ENCODE measurements around the gene PLEKHM3.

The PLEKHM3 gene

DNA sequence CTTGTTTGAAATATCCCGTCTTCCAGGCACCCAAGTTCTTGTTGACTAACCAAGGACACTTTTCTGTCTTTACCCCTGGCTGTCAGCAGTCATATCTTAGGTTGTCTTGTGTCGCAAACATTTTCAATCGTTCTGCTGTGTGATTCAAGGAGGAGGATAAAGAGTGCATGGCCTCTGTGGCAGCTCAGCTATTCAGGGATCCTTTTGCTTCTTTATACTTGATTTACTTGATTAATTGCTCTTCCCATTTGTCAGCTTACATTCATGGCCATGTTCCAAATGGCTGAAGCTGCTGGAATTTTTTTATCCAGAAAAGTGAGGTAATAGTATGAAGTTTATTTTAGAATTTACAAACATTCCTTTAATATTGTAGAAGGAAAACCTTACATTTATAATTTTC, 158.3 kb downstream of the PLEKHM3 start (continued):
- TF ChIP-seq, protein P1, sequence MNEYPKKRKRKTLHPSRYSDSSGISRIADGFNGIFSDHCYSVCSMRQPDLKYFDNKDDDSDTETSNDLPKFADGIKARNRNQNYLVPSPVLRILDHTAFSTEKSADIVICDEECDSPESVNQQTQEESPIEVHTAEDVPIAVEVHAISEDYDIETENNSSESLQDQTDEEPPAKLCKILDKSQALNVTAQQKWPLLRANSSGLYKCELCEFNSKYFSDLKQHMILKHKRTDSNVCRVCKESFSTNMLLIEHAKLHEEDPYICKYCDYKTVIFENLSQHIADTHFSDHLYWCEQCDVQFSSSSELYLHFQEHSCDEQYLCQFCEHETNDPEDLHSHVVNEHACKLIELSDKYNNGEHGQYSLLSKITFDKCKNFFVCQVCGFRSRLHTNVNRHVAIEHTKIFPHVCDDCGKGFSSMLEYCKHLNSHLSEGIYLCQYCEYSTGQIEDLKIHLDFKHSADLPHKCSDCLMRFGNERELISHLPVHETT (tag by site-specific recombination; IDR thresholded peaks at IDR 0.05) = no peak

DNA sequence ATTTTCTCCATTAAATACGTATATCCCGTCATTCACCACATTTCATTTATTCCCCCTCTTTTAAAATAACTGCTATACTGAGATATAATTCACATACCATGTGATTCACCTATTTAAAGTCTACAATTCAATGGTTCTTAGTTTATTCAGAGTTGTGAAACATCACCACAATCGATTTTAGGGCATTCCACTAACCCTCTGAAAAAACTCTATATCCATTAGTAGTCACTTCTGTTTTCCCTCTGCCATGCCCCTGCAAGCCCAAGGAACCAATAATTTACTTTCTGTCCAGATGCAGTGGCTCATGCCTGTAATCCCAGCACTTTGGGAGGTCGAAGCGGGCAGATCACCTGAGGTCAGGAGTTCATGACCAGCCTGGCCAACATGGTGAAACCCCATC, 160.1 kb downstream of the PLEKHM3 start:
- Histone ChIP-seq H3K36me3 (ENCODE audit: control insufficient read depth in 2 of 2, insufficient read depth in 1 of 2, low read length in 2 of 2) (peaks cover 0 to 8% of the 10 kb centered on the region in 2 experiments; a peak in 2 of 3 replicates), H3K4me3 (ENCODE audit: low read depth, low read length) (no peak overlapping the region), H3K9me3 (ENCODE audit: control insufficient read depth, insufficient read depth, low read depth, low read length) (no peaks in the 10 kb centered on the region), H3K4me1 (ENCODE audit: control insufficient read depth, insufficient read depth, low read length) (no peaks in the 10 kb centered on the region), H3K27ac (ENCODE audit: extremely low read depth, low read depth, low read length) (no peak overlapping the region)
- CTCF ChIA-PET = interaction anchor here (1.0 to 1.6 kb wide), 2 partner anchors 119 to 175 kb away, joined by 3 read pairs; no protein-coding TSS in a partner anchor
- POLR2A ChIA-PET = no interaction called here
- TF ChIP-seq ZBTB17 (tag by site-specific recombination; IDR thresholded peaks at IDR 0.05) (no peak), ZNF555 (tag by site-specific recombination; conservative IDR thresholded peaks at IDR 0.05) (no peak), ZNF391 (tag by site-specific recombination; IDR thresholded peaks at IDR 0.05; ENCODE audit: borderline replicate concordance, low read depth) (no peak), ZNF214 (tag by site-specific recombination; IDR thresholded peaks at IDR 0.05; ENCODE audit: borderline replicate concordance) (no peak), ZXDB (tag by site-specific recombination; IDR thresholded peaks at IDR 0.05) (no peak), ZNF324 (tag by site-specific recombination; IDR thresholded peaks at IDR 0.05) (no peak), WT1 (tag by site-specific recombination; IDR thresholded peaks at IDR 0.05) (no peak), ZNF398 (tag by site-specific recombination; IDR thresholded peaks at IDR 0.05) (no peak), EGR2 (tag by site-specific recombination; IDR thresholded peaks at IDR 0.05; ENCODE audit: low read depth) (no peak), ZNF10 (tag by site-specific recombination; IDR thresholded peaks at IDR 0.05) (no peak), ZNF785 (tag by site-specific recombination; IDR thresholded peaks at IDR 0.05) (no peak), ZNF529 (tag by site-specific recombination; IDR thresholded peaks at IDR 0.05; ENCODE audit: insufficient replicate concordance) (no peak), ZNF26 (tag by site-specific recombination; IDR thresholded peaks at IDR 0.05) (no peak), ZFP3 (tag by site-specific recombination; IDR thresholded peaks at IDR 0.05; ENCODE audit: low read depth) (no peak), ZNF837 (tag by site-specific recombination; IDR thresholded peaks at IDR 0.05) (no peak), ZNF792 (tag by site-specific recombination; IDR thresholded peaks at IDR 0.05) (no peak), ZNF2 (tag by site-specific recombination; IDR thresholded peaks at IDR 0.05) (no peak), ZNF658 (tag by site-specific recombination; IDR thresholded peaks at IDR 0.05) (no peak), IKZF3 (tag by site-specific recombination; IDR thresholded peaks at IDR 0.05) (no peak)
- TF ChIP-seq, protein P2, sequence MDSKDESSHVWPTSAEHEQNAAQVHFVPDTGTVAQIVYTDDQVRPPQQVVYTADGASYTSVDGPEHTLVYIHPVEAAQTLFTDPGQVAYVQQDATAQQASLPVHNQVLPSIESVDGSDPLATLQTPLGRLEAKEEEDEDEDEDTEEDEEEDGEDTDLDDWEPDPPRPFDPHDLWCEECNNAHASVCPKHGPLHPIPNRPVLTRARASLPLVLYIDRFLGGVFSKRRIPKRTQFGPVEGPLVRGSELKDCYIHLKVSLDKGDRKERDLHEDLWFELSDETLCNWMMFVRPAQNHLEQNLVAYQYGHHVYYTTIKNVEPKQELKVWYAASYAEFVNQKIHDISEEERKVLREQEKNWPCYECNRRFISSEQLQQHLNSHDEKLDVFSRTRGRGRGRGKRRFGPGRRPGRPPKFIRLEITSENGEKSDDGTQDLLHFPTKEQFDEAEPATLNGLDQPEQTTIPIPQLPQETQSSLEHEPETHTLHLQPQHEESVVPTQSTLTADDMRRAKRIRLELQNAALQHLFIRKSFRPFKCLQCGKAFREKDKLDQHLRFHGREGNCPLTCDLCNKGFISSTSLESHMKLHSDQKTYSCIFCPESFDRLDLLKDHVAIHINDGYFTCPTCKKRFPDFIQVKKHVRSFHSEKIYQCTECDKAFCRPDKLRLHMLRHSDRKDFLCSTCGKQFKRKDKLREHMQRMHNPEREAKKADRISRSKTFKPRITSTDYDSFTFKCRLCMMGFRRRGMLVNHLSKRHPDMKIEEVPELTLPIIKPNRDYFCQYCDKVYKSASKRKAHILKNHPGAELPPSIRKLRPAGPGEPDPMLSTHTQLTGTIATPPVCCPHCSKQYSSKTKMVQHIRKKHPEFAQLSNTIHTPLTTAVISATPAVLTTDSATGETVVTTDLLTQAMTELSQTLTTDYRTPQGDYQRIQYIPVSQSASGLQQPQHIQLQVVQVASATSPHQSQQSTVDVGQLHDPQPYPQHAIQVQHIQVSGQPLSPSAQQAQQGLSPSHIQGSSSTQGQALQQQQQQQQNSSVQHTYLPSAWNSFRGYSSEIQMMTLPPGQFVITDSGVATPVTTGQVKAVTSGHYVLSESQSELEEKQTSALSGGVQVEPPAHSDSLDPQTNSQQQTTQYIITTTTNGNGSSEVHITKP (tag by site-specific recombination; IDR thresholded peaks at IDR 0.05) = no peak
